Loucy (cell line): Measurements from ENCODE around the gene POLR3C.

Experiments used
- H2AFZ ChIP-seq: fragments of 200-600 bp; sonication (generic); 2 replicates; pipeline ENCODE4 v1.6.0; 2016; ENCODE audit warnings: antibody characterized with exemption, mild to moderate bottlenecking, low read length, moderate library complexity
- H3F3A ChIP-seq: fragments of 200-600 bp; 2 replicates; pipeline ENCODE4 v1.6.0; 2016; ENCODE audit warnings: antibody characterized with exemption, low read depth, mild to moderate bottlenecking
- H3K27me3 ChIP-seq: fragments of 200-600 bp; sonication (generic); 2 replicates; pipeline ENCODE4 v1.6.1; 2014; ENCODE audit warnings: low read length, mild to moderate bottlenecking; ENCODE audit not compliant: insufficient read depth, poor library complexity, severe bottlenecking
- H3K36me3 ChIP-seq: fragments of 200-600 bp; sonication (generic); 2 replicates; pipeline ENCODE4 v1.6.1; 2016; ENCODE audit warnings: low read length; ENCODE audit not compliant: insufficient read depth
- H3K4me1 ChIP-seq: fragments of 200-600 bp; sonication (generic); 2 replicates; pipeline ENCODE4 v1.5.1; 2014; ENCODE audit warnings: low read length, mild to moderate bottlenecking; ENCODE audit not compliant: insufficient read depth, poor library complexity, severe bottlenecking
- H3K4me2 ChIP-seq: fragments of 200-600 bp; sonication (generic); 2 replicates; pipeline ENCODE4 v1.6.0; 2014; ENCODE audit warnings: antibody characterized with exemption, low read length, low read depth, mild to moderate bottlenecking; ENCODE audit not compliant: poor library complexity, severe bottlenecking
- H3K4me3 ChIP-seq: fragments of 200-600 bp; sonication (generic); 2 replicates; pipeline ENCODE4 v1.5.1; 2014; ENCODE audit warnings: low read length, mild to moderate bottlenecking, mixed read lengths; ENCODE audit not compliant: poor library complexity, severe bottlenecking
- H3K79me2 ChIP-seq: fragments of 200-600 bp; sonication (generic); 2 replicates; pipeline ENCODE4 v1.6.1; 2014; ENCODE audit warnings: low read length; ENCODE audit not compliant: insufficient read depth
- H3K9ac ChIP-seq: fragments of 200-600 bp; sonication (generic); 2 replicates; pipeline ENCODE4 v1.6.0; 2014; ENCODE audit warnings: mild to moderate bottlenecking, low read depth, low read length, moderate library complexity; ENCODE audit not compliant: poor library complexity, severe bottlenecking
- H3K9me2 ChIP-seq: fragments of 200-600 bp; sonication (generic); replicated peaks from 2 replicates; pipeline ENCODE4 v1.6.1; 2016; ENCODE audit warnings: low read depth, low read length, mixed read lengths
- H3K9me3 ChIP-seq: fragments of 200-600 bp; sonication (generic); 2 replicates; pipeline ENCODE4 v1.6.1; 2014; ENCODE audit warnings: mild to moderate bottlenecking, antibody characterized with exemption, low read length, low read depth; ENCODE audit not compliant: insufficient read depth
- H4K20me1 ChIP-seq: fragments of 200-600 bp; sonication (generic); 2 replicates; pipeline ENCODE4 v1.6.0; 2014; ENCODE audit warnings: antibody characterized with exemption, low read length, mild to moderate bottlenecking; ENCODE audit not compliant: insufficient read depth, poor library complexity, severe bottlenecking
- CTCF ChIP-seq: fragments of 200-600 bp; sonication (generic); conservative IDR thresholded peaks from 2 replicates; pipeline ENCODE4 v1.5.1; 2014; ENCODE audit warnings: mild to moderate bottlenecking, antibody characterized with exemption, low read length
- EZH2phosphoT487 ChIP-seq: fragments of 200-600 bp; IDR thresholded peaks from 2 replicates; pipeline ENCODE4 v1.6.1; 2018; ENCODE audit warnings: antibody characterized with exemption, mild to moderate bottlenecking, moderate library complexity, borderline replicate concordance

The POLR3C gene

GRCh38 chr1:145847827-145848226 lies 23.8 kb downstream of the POLR3C start:
- no peaks in the 10 kb centered on the region for H3K9me3 ChIP-seq
- no peak overlapping the region for H3K9ac ChIP-seq
- H3K4me1 ChIP-seq: peaks cover 11% of the 10 kb centered on the region
- H3K4me2 ChIP-seq: no peak overlapping the region
- no peaks in the 10 kb centered on the region for H3F3A ChIP-seq
- H3K36me3 ChIP-seq: peaks cover 37% of the 10 kb centered on the region; the same call in 1 of the 2 replicates
- H3K4me3 ChIP-seq: no peak overlapping the region
- no peaks in the 10 kb centered on the region for H3K79me2 ChIP-seq
- H2AFZ ChIP-seq: no peak overlapping the region
- H3K27me3 ChIP-seq: no peaks in the 10 kb centered on the region
- no peaks in the 10 kb centered on the region for H4K20me1 ChIP-seq
- H3K9me2 ChIP-seq: no peaks in the 10 kb centered on the region
- no peak for TF ChIP-seq EZH2phosphoT487
- TF ChIP-seq CTCF: no peak

- Histone ChIP-seq H3K9me2 (no peaks in the 10 kb centered on the region), H4K20me1 (no peaks in the 10 kb centered on the region), H3F3A (no peaks in the 10 kb centered on the region)
Measured at GRCh38 chr1:145849356-145850160, 25.6 kb downstream of the POLR3C start.

GRCh38 chr1:145855426-145855948 lies 31.5 kb downstream of the POLR3C start:
- H3K27me3 ChIP-seq: no peaks in the 10 kb centered on the region
- H3K9ac ChIP-seq: no peak overlapping the region
- no peak overlapping the region for H3K4me2 ChIP-seq
- TF ChIP-seq EZH2phosphoT487 (no peak), CTCF (peak; percentile 38)
- no peak overlapping the region for H2AFZ ChIP-seq
- H3K9me3 ChIP-seq: no peaks in the 10 kb centered on the region
- no peak overlapping the region for H3K4me3 ChIP-seq
- H3K9me2 ChIP-seq: no peaks in the 10 kb centered on the region
- peaks cover 49% of the 10 kb centered on the region; the same call in 1 of the 2 replicates for H3K36me3 ChIP-seq
- peaks cover 11% of the 10 kb centered on the region for H3K4me1 ChIP-seq
- H4K20me1 ChIP-seq: peaks cover 11% of the 10 kb centered on the region
- H3F3A ChIP-seq: no peaks in the 10 kb centered on the region
- H3K79me2 ChIP-seq: peaks cover 17% of the 10 kb centered on the region

More at GRCh38 chr1:145849356-145850160, 25.6 kb downstream of the POLR3C start:
- Histone ChIP-seq H3K4me1 (peaks cover 11% of the 10 kb centered on the region), H3K9ac (no peak overlapping the region), H3K4me2 (no peak overlapping the region), H3K79me2 (no peaks in the 10 kb centered on the region), H3K27me3 (no peaks in the 10 kb centered on the region), H3K36me3 (peaks cover 47% of the 10 kb centered on the region; the same call in 1 of the 2 replicates), H2AFZ (no peak overlapping the region), H3K9me3 (no peaks in the 10 kb centered on the region), H3K4me3 (no peak overlapping the region)
- TF ChIP-seq CTCF (peak; percentile 75), EZH2phosphoT487 (no peak)
